Camera-type eye (tissue), 1 donor: ENCODE results near the gene SPRYD3. TPM values are rescaled to one million over a fixed set of nuclear protein-coding genes. Genes with fewer than 3 reads are reported as not detected.

Source experiments
- total RNA-seq: library from RNA; depleted of rRNA; stranded (reverse); fragments of >200 nt; gene quantifications from one replicate; pipeline ENCODE4 v1.2.3, GENCODE V29; 2014

SPRYD3 gene, protein sequence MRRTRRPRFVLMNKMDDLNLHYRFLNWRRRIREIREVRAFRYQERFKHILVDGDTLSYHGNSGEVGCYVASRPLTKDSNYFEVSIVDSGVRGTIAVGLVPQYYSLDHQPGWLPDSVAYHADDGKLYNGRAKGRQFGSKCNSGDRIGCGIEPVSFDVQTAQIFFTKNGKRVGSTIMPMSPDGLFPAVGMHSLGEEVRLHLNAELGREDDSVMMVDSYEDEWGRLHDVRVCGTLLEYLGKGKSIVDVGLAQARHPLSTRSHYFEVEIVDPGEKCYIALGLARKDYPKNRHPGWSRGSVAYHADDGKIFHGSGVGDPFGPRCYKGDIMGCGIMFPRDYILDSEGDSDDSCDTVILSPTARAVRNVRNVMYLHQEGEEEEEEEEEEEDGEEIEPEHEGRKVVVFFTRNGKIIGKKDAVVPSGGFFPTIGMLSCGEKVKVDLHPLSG
- total RNA-seq: 24.6 TPM

DNA sequence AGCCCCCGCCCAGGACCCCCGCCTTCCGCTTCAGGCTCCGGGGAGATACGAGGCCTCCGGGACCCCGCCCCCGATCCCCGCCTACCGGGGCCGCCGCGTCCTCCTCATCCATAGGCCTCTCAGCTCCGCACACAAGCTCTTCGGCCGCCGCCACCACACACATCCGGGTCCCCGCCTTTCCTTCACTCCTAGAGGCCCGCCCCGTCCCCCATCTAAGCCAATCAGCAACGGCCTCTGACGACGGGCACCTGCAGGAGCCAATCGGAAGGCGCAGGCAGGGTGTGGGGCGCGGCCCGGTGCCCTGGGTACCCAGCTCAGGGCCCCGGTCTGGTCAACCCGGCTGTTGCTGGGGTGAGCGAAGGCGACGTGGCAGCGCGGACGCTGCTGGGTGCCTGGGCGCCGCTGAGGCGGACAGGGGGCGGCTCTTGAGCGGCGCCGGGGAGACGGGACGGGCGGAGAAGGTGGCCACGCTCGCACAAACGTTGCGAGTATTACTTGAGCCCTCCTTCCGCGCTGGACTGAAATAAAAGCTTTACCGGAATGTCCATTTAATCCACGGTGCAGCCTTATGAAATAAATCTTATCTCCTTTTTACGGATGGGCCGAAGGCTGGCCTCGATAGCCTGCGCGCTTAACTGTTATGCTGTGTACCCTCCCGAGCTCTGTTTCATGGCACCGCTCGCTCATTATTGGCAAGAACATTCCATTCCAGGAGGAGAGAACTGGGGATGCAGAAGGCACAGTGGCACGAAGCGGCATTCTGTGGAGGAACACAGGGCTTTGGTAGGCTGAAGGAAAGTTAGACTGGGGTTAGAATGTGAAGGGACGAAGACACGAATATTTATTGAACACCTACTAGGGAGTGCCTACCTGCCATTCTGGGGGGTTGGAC, at the start of gene SPRYD3:
SPRYD3 (minus strand) TSS at position 165 of the 892 bp plus-strand sequence; CDS start at position 108, 57 bp downstream.

DNA sequence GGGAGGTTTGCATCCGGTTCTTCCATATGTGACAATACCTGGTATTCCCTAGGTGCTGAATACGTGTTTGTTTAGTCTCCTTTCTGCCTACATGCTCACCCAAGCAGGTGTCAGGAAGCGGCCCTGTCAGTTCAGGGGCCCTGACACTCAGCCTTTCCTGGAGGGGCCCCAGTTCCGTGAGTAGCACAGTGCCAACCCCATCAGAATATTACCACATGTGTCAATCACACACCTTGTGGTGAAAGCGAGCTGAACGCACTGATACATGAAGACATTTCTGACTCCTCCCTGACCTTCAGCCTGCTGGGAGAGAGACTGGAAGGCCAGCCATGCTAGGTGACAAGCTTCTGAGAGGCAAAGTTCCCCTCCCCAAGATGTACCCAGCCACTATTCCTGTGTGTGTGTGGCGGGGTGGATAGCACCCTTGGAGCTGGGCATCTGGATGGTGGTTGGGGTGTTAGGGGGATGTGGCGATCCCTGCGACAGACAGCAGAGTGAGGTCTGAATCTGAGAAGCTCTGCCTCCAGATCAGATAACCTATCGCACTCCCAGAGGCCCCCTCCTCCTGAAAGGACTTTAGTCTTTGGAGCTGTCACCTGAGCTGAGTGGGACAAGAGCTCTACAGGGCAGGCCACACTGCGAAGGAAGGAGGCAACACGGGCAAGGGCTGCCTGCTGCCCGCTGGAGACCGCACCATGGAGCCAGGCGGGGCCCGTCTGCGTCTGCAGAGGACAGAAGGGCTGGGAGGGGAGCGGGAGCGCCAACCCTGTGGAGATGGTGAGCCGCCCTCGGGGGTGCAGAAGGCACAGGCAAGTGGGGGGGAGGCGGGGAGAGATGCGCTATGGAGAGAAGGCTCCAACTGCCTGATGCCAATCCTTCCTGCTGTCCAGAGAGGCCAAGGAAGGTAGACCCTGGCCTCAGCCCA, 24.0 kb upstream of the SPRYD3 start, which contains the start of gene SOAT2:
SOAT2 (plus strand) TSS at position 604 of the 925 bp plus-strand sequence; CDS start at position 696, 92 bp downstream.

DNA sequence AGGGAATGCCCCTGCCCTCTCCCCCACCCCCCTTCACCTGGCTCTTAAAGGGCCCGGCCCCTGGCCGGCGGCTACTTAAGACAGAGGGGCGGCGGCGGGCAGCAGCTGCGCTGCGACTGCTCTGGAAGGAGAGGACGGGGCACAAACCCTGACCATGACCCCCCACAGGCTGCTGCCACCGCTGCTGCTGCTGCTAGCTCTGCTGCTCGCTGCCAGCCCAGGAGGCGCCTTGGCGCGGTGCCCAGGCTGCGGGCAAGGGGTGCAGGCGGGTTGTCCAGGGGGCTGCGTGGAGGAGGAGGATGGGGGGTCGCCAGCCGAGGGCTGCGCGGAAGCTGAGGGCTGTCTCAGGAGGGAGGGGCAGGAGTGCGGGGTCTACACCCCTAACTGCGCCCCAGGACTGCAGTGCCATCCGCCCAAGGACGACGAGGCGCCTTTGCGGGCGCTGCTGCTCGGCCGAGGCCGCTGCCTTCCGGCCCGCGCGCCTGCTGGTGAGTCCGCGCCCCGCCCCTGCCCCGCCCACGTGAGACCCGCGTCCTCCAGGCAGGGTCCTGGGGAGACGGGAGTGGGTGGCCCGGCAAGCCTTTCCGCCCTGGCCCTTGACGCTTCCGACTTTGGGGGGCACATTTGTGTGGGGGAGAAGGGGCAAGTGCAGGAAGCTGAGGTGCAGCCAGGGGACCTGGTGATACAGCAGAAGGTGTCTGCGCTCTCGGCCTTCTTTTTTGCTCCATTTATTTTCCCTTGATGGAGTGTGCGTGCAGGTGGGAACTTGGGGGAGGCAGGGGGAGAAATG, 18.6 kb upstream of the SPRYD3 start, which contains the start of gene IGFBP6:
IGFBP6 (plus strand) TSS at position 104 of the 790 bp plus-strand sequence; CDS start at position 155, 51 bp downstream.

DNA sequence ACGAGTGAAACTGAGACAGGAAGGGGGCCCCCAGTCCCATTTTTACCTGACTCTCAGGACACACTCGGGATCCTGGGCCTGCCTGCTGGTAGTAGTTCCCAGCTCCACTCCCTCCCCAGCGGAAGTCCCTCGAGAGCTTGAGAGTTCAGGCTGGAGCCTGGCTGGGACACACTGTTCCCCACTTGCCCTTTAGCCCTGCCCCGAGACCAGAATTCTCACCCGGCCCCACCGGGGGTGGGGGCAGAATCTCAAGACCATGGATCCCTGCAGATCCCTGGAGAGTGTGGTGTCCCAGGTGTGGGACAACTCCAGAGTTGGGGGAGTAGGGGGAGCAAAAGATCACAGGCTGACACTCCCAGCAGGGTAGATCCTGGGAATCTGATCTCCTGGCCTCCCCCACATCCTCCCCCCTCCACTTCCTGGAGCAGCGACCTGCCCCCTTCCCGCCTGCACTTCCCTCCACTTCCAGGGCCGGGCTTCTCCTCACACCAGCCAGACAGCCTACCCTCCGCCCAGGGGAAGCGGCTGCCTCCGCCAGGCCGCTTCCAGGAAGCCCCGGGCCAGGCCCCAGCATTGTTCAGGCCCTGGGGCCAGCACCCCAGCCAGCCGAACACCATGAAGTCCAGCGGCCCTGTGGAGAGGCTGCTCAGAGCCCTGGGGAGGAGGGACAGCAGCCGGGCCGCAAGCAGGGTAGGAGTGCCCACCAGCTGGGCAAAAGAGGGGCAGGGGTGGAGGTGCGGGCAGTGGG, 29.4 kb downstream of the SPRYD3 start, which contains the start of gene TNS2:
TNS2 (plus strand) TSS at position 495 of the 748 bp plus-strand sequence; CDS start at position 616, 121 bp downstream.

Other genes with a start within 250 kb of the SPRYD3 start
- gene KRT79, start 245.1 kb downstream of the SPRYD3 start, total RNA-seq: 0.66 TPM
- 2.6 TPM for gene KRT78, start 230.4 kb downstream of the SPRYD3 start, total RNA-seq
- gene KRT8, start 174.3 kb downstream of the SPRYD3 start, total RNA-seq: 21.5 TPM
- gene KRT18, start 130.3 kb downstream of the SPRYD3 start, total RNA-seq: 29.0 TPM
- 622 TPM for gene EIF4B, start 72.9 kb downstream of the SPRYD3 start, total RNA-seq
- 52.0 TPM for gene TNS2, start 29.3 kb downstream of the SPRYD3 start, total RNA-seq
- gene IGFBP6, start 18.3 kb upstream of the SPRYD3 start, total RNA-seq: 116 TPM
- gene SOAT2, start 24.1 kb upstream of the SPRYD3 start, total RNA-seq: 0.44 TPM
- gene ZNF740, start 101.3 kb upstream of the SPRYD3 start, total RNA-seq: 32.8 TPM
- gene CSAD, start 101.5 kb upstream of the SPRYD3 start, total RNA-seq: 48.7 TPM
- 2.9 TPM for gene ITGB7, start 127.9 kb upstream of the SPRYD3 start, total RNA-seq
- 50.7 TPM for gene RARG, start 152.8 kb upstream of the SPRYD3 start, total RNA-seq
- gene ESPL1, start 188.9 kb upstream of the SPRYD3 start, total RNA-seq: 6.7 TPM
- 295 TPM for gene PFDN5, start 216.2 kb upstream of the SPRYD3 start, total RNA-seq
- 36.4 TPM for gene MYG1, start 220.3 kb upstream of the SPRYD3 start, total RNA-seq
- 59.4 TPM for gene AAAS, start 242.2 kb upstream of the SPRYD3 start, total RNA-seq